GM12801 (cell line): ENCODE results near the gene ZBTB16.

Experiments used
- TF ChIP-seq, protein P1 (sequence below): IDR thresholded peaks from one replicate; pipeline ENCODE4 v1.5.1; 2011; ENCODE audit warnings: control low read depth; ENCODE audit not compliant: insufficient read length; ENCODE audit errors: extremely low read depth

Gene ZBTB16

DNA sequence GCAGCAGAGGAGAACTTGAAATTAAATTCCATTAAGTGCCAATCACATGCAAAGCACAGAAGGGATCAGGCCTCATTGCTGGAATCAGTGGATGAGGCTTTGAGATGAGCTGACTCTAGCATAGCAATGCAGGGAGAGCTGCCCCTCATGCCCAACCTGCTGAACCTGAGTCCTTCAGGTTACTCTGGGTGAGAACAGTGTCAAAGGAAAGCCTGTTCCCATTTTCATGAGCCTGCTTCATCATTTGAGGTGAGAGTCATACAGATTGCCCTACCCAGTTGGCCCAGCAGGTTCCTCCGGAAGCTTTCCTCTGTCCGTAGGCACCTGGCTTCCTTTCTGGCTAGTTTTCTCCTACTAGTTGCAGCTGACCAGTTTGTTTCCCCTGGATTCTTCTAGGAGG lies 25.9 kb upstream of the ZBTB16 start:
- TF ChIP-seq, protein P1, sequence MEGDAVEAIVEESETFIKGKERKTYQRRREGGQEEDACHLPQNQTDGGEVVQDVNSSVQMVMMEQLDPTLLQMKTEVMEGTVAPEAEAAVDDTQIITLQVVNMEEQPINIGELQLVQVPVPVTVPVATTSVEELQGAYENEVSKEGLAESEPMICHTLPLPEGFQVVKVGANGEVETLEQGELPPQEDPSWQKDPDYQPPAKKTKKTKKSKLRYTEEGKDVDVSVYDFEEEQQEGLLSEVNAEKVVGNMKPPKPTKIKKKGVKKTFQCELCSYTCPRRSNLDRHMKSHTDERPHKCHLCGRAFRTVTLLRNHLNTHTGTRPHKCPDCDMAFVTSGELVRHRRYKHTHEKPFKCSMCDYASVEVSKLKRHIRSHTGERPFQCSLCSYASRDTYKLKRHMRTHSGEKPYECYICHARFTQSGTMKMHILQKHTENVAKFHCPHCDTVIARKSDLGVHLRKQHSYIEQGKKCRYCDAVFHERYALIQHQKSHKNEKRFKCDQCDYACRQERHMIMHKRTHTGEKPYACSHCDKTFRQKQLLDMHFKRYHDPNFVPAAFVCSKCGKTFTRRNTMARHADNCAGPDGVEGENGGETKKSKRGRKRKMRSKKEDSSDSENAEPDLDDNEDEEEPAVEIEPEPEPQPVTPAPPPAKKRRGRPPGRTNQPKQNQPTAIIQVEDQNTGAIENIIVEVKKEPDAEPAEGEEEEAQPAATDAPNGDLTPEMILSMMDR, result no peak

DNA sequence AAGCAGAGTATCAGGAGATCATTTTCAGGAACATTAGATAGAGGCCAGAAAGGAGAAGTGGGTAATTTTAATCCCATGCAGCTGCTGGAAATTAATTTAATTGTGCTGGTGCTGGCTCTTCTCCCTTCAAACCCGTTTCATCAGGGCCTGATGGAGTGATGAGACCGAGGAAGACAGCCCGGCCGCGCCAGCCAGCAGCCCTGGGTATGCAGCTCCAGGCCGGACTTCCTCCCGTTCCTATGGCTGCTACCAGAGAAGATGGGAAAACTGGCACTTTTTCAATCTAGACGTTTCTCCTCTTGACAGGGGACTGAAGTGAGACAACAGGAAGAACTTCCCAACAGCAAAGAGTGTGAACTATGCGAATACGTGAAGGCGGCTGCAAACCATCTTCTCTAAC lies 24.6 kb upstream of the ZBTB16 start:
- TF ChIP-seq, protein P1, result no peak

DNA sequence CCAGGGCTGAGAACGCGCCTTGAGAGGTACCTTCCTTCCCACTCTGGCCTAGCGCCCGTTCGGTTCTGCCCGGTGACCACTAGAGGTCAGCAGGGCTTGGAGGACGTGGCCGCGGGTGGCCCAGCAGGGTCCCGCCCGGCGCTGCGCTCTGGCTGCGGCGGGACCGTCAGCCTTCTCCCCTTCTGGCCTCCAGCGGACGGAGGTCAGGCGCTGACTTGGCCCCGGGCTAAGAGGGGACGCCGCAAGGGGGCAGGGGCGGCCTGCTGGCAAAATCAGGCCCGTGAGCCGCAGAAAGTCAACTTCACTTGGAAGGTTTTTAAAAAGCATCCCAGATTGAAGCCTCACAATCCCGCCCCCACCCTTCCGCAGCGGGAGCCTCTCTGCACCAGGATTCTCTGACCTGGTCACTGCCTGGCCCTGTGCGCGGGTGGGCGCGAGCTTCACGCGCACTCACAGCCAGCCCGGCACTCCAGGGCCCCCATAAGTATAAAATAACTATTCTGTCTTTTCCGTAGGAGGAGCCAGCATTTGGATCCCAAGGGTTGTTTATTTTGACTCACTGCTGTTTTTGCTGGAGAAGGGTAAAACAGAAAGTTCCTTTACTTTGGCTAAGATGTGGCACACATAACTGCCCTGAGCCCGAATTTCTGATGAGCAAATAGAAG lies 23.2 kb upstream of the ZBTB16 start:
- TF ChIP-seq, protein P1, result no peak

DNA sequence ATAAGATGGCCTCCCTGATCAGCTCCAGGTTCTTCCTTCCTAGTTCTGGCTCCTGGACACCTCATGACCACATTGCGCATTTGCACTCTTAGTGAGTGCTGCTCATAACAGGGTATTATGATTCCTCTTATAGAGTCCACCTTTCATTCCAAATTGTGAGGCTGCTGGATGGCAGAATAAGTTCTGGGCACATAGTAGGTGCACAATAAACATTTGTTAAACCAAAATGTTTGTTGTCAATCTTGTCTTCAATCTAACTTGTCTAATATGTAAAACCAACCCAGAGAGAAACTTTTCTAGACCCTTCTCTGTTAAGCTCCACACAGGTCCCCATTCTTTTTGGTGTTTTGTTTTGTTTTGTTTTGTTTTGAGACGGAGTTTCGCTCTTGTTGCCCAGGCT lies 22.6 kb upstream of the ZBTB16 start:
- TF ChIP-seq, protein P1, result no peak

DNA sequence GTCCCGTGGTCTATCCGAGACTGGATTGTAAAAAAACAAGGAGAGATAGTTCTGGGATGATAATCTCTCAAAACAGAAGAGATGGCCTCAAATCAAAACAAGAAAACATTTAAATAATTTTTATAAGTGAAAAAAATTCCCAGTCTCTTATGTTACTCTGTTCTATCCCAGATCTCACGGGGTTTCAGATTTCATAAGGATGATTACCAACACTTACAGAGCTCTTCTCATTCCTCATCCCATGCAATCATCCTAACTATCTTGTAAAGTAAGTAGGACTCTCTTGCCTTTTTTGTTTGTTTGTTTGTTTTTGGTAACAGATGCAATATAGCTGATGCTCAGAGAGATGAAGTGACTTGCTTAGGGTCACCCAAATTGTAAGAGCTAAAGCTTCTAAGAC lies 20.0 kb upstream of the ZBTB16 start:
- TF ChIP-seq, protein P1, result no peak

DNA sequence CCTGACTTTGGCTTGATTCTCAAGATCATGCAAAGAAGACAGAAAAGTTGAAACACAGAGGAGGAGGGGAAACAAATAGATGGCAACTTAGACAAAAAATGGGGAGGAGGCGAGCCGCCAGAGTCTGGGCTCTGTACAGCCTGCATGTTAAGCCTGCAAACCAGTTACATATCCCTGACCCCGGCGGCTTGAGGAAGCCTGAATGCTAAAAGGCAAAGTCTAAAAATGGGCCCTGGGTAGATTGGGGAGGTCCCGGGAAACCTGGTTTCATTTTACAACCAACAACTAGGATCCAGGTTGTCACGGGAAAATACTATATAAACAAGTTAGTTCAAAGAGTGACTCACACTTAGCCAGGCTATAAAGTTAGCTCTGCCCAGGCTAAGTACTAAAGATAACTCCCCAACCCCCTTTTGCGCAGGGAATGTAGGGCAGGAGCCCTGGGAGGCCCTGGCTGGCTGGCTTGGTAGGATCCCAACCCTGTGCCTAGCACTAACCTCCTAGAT lies 18.8 kb upstream of the ZBTB16 start:
- TF ChIP-seq, protein P1, result no peak

DNA sequence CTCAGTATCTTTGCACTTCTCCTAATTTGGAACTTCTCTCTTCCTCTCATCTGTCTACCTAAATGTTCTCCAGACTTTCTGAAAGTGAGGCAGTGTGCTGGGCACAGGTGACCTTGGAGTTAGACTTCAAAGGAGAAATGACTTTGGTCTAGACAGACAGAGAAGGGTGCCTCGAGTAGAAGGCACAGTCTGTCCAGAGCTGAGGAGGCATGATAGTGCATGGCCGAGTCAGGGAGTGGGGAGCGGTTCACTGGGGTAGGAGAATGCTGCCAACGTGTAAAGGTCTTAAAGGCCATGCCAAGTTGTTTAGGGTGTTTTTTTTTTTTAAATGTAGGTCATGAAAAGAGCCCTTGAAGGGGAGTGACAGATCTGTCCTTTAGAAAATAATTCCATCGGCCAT lies 17.3 kb upstream of the ZBTB16 start:
- TF ChIP-seq, protein P1, result no peak
